Measurements from ENCODE around the gene GUCA2B. TPM values are rescaled to one million over a fixed set of nuclear protein-coding genes. Genes with fewer than 3 reads are reported as not detected.

The GUCA2B gene
- total RNA-seq, 1 experiment from 2014 or later = not detected

- no peak for DNase-seq
- Mint-ChIP-seq H3K36me3 (ENCODE audit: insufficient read depth in 1 of 3, low read depth in 3 of 3) (no peaks in the 10 kb centered on the region), H3K4me1 (no peaks in the 10 kb centered on the region), H3K27me3 (ENCODE audit: low read depth) (no peaks in the 10 kb centered on the region; the same call in none of the 2 replicates), H3K4me3 (no peak overlapping the region), H3K9me3 (no peaks in the 10 kb centered on the region), H3K27ac (no peak overlapping the region)
- Histone ChIP-seq H3K4ac (ENCODE audit: low read depth, low read length) (no peak overlapping the region), H4K5ac (ENCODE audit: insufficient read length, low read depth, low read length) (no peak overlapping the region), H2BK20ac (ENCODE audit: low read depth, low read length, poor library complexity, severe bottlenecking) (no peak overlapping the region), H3K79me1 (ENCODE audit: insufficient read depth, low read depth, low read length, poor library complexity, severe bottlenecking) (no peaks in the 10 kb centered on the region), H3K79me2 (ENCODE audit: insufficient read depth, low read length) (no peaks in the 10 kb centered on the region), H3K4me2 (ENCODE audit: insufficient read depth, insufficient read length, low read length) (no peak overlapping the region), H3K9ac (ENCODE audit: extremely low read depth, insufficient read length, low read length) (no peak overlapping the region), H2BK120ac (ENCODE audit: low read depth, low read length, poor library complexity, severe bottlenecking) (no peak overlapping the region), H3K14ac (ENCODE audit: insufficient read depth, low read length) (no peak overlapping the region), H4K8ac (replicated peaks; ENCODE audit: insufficient read length, low read depth, low read length) (no peak overlapping the region), H3K27ac (ENCODE audit: insufficient read length, low read depth, low read length) (no peak overlapping the region), H2AFZ (ENCODE audit: low read length) (no peak overlapping the region), H3K4me1 (ENCODE audit: insufficient read depth, low read length) (no peaks in the 10 kb centered on the region), H3K23ac (ENCODE audit: insufficient read length, low read depth, low read length) (no peak overlapping the region), H3K27me3 (ENCODE audit: insufficient read depth, low read length) (no peaks in the 10 kb centered on the region), H2AK5ac (ENCODE audit: insufficient read length, low read length) (no peak overlapping the region), H4K20me1 (ENCODE audit: control insufficient read depth, insufficient read depth, insufficient read length) (no peaks in the 10 kb centered on the region), H3K18ac (ENCODE audit: insufficient read length, low read depth, low read length) (no peak overlapping the region), H3K23me2 (ENCODE audit: insufficient read length, low read depth, low read length, poor library complexity, severe bottlenecking) (no peaks in the 10 kb centered on the region), H3K56ac (ENCODE audit: insufficient read length, low read depth, low read length) (no peak overlapping the region), H2BK12ac (ENCODE audit: insufficient read length, low read depth, low read length) (no peak overlapping the region), H3K9me3 (ENCODE audit: control insufficient read depth, low read depth, low read length) (no peaks in the 10 kb centered on the region), H2BK15ac (ENCODE audit: low read depth, low read length) (no peak overlapping the region), H3T11ph (ENCODE audit: low read length) (no peak overlapping the region), H2BK5ac (ENCODE audit: insufficient read length, low read length) (no peak overlapping the region), H4K91ac (ENCODE audit: insufficient read length, low read depth, low read length) (no peak overlapping the region)
- TF ChIP-seq CTCF (conservative IDR thresholded peaks at IDR 0.05) = no peak
- no CpG with 5 or more reads among the region's 4 CpGs for WGBS (ENCODE audit: extremely low coverage, insufficient read length, low lambda C conversion rate)
These were observed 10.1 kb upstream of the GUCA2B start for GRCh38 chr1:42142894-42143675.
